A549 (cell line): Measurements from ENCODE around the gene PLA2G4B. TPM values are rescaled to one million over a fixed set of nuclear protein-coding genes. Genes with fewer than 3 reads are reported as not detected.

Experiments used
- ATAC-seq, 2 experiments: fragments of 200-7000 bp in 1 of 2; fragments of >200 bp in 1 of 2; cut with Nextera tagmentation in 1 of 2; cut with Tn5 transposase in 1 of 2; 3 replicates each; pipeline versions ENCODE4 v1.8.0 to v1.9.1; 2018 to 2020; ENCODE audit warnings: mild to moderate bottlenecking in 1 of 2, moderate library complexity in 1 of 2
- CTCF ChIA-PET: fragments of 300-600 bp; sonication (Branson Sonifier 250); formaldehyde crosslinking; extraction: SDS; loops from one replicate; lab custom pipeline; 2021; ENCODE audit warnings: antibody characterized with exemption, inconsistent platforms; lab: Yijun Ruan, JAX
- POLR2A ChIA-PET: fragments of 350-600 bp; formaldehyde crosslinking; extraction: SDS; loops from one replicate; lab custom pipeline; 2021; ENCODE audit warnings: antibody characterized with exemption, inconsistent platforms; lab: Yijun Ruan, JAX
- DNase-seq, 2 experiments: peaks; one replicate each; pipeline versions ENCODE4 v3.0.0 to v3.0.0-alpha.2; 2011 to 2016; ENCODE audit warnings: low read depth in 1 of 2, low spot score in 1 of 2
- FAIRE-seq: peaks from 2 replicates; lab custom pipeline; 2011; peaks lifted over from hg19 to GRCh38; lab: Jason Lieb, UNC
- H3K27ac ChIP-seq, 2 experiments: fragments of >200 bp; sonication (Bioruptor Twin); formaldehyde crosslinking; 3 replicates each; pipeline ENCODE4 v1.5.1; 2016 to 2017
- H3K4me1 ChIP-seq: fragments of >200 bp; sonication (Bioruptor Twin); formaldehyde crosslinking; 3 replicates; pipeline ENCODE4 v1.6.1; 2016
- H3K4me2 ChIP-seq: fragments of >200 bp; sonication (Bioruptor Twin); formaldehyde crosslinking; 3 replicates; pipeline ENCODE4 v1.6.1; 2016
- H3K4me3 ChIP-seq: fragments of >200 bp; sonication (Bioruptor Twin); formaldehyde crosslinking; 3 replicates; pipeline ENCODE4 v1.5.1; 2016
- H3K9me3 ChIP-seq: fragments of >200 bp; sonication (Bioruptor Twin); formaldehyde crosslinking; 3 replicates; pipeline ENCODE4 v1.6.1; 2016
- CBX2 ChIP-seq: fragments of 200-600 bp; sonication (generic); IDR thresholded peaks from 2 replicates; pipeline ENCODE4 v1.6.1; 2016; ENCODE audit warnings: low read depth, mild to moderate bottlenecking, borderline replicate concordance
- CBX8 ChIP-seq: fragments of 200-600 bp; sonication (generic); IDR thresholded peaks from 2 replicates; pipeline ENCODE4 v1.6.1; 2016
- CEBPB ChIP-seq, 2 experiments: fragments of >200 bp in 1 of 2; sonication (Bioruptor Twin) in 1 of 2; formaldehyde crosslinking in 1 of 2; IDR thresholded peaks; 2 replicates each; pipeline ENCODE4 v1.6.1; 2012 to 2016
- CTCF ChIP-seq: fragments of >200 bp; sonication (Bioruptor Twin); formaldehyde crosslinking; IDR thresholded peaks from 3 replicates; pipeline ENCODE4 v1.5.1; 2016
- E2F6 ChIP-seq: IDR thresholded peaks from 2 replicates; pipeline ENCODE4 v1.6.1; 2012; ENCODE audit warnings: low read depth, borderline replicate concordance
- EHMT2 ChIP-seq: fragments of 200-600 bp; sonication (generic); IDR thresholded peaks from 2 replicates; pipeline ENCODE4 v1.6.1; 2016; ENCODE audit warnings: antibody characterized with exemption, low read depth, mild to moderate bottlenecking, moderate library complexity
- EP300 ChIP-seq, 2 experiments: fragments of >200 bp; sonication (Bioruptor Twin); formaldehyde crosslinking; IDR thresholded peaks; 2 replicates in 1 of 2; 3 replicates in 1 of 2; pipeline ENCODE4 v1.6.1; 2016 to 2017
- HDAC2 ChIP-seq: fragments of 200-600 bp; sonication (generic); IDR thresholded peaks from 2 replicates; pipeline ENCODE4 v1.6.1; 2016
- HES2 ChIP-seq: fragments of >200 bp; sonication (Bioruptor Twin); formaldehyde crosslinking; IDR thresholded peaks from 2 replicates; pipeline ENCODE4 v1.6.1; 2016
- HEYL ChIP-seq: fragments of 250-450 bp; sonication (Bioruptor Pico); IDR thresholded peaks from 2 replicates; pipeline ENCODE4 v1.8.0; 2021; ENCODE audit warnings: mild to moderate bottlenecking, moderate library complexity
- HOXB13 ChIP-seq: fragments of 250-450 bp; sonication (Bioruptor Pico); IDR thresholded peaks from 2 replicates; pipeline ENCODE4 v1.5.0; 2020; ENCODE audit warnings: low read depth, mild to moderate bottlenecking, moderate library complexity
- MAX ChIP-seq: IDR thresholded peaks from 2 replicates; pipeline ENCODE4 v1.6.1; 2012
- NPAS2 ChIP-seq: fragments of 250-450 bp; sonication (Bioruptor Pico); IDR thresholded peaks from 2 replicates; pipeline ENCODE4 v1.8.0; 2022; ENCODE audit warnings: mild to moderate bottlenecking, moderate library complexity, borderline replicate concordance
- RAD21 ChIP-seq, 2 experiments: fragments of >200 bp in 1 of 2; sonication (Bioruptor Twin) in 1 of 2; formaldehyde crosslinking in 1 of 2; IDR thresholded peaks in 1 of 2; conservative IDR thresholded peaks in 1 of 2; 2 replicates in 1 of 2; 3 replicates in 1 of 2; pipeline ENCODE4 v1.6.1; 2012 to 2018; ENCODE audit warnings: inconsistent platforms in 1 of 2
- RARB ChIP-seq: fragments of 250-450 bp; sonication (Bioruptor Pico); IDR thresholded peaks from 2 replicates; pipeline ENCODE4 v1.8.0; 2021; ENCODE audit warnings: mild to moderate bottlenecking, moderate library complexity
- RCOR1 ChIP-seq: fragments of 150-350 bp; IDR thresholded peaks from 2 replicates; pipeline ENCODE4 v1.6.1; 2014; ENCODE audit warnings: antibody characterized with exemption, low read length, low read depth
- REST ChIP-seq: fragments of 200-600 bp; sonication (generic); IDR thresholded peaks from 2 replicates; pipeline ENCODE4 v1.6.1; 2016; ENCODE audit warnings: antibody characterized with exemption, mild to moderate bottlenecking, moderate library complexity
- TFCP2L1 ChIP-seq: fragments of 250-450 bp; sonication (Bioruptor Pico); IDR thresholded peaks from 2 replicates; pipeline ENCODE4 v1.5.0; 2021; ENCODE audit warnings: mild to moderate bottlenecking
- TP53 ChIP-seq: fragments of 250-450 bp; sonication (Bioruptor Pico); IDR thresholded peaks from 2 replicates; pipeline ENCODE4 v1.5.0; 2021; ENCODE audit warnings: mild to moderate bottlenecking, moderate library complexity
- ZC3H11A ChIP-seq: fragments of 450-650 bp; IDR thresholded peaks from 2 replicates; pipeline ENCODE4 v1.6.1; 2014; ENCODE audit warnings: antibody characterized with exemption, mild to moderate bottlenecking
- WGBS: methylation state at CpG from one replicate; pipeline ENCODE4 v1.1.6; 2017; ENCODE audit errors: missing lambda C conversion rate; 5-methylcytosine and 5-hydroxymethylcytosine counted together
- polyA plus RNA-seq, 4 experiments: library from polyadenylated mRNA; depleted of rRNA in 3 of 4; stranded (reverse); fragments of >200 nt; fragmentation: RNase III in 1 of 4; extraction: RNeasy Plus Mini Kit Qiagen cat#74134 plus additional on column Dnase treatment in 1 of 4; gene quantifications; 2 replicates in 3 of 4; 3 replicates in 1 of 4; pipeline ENCODE4 v1.2.3, GENCODE V29; 2011 to 2017

The PLA2G4B gene
- polyA plus RNA-seq, 2 of the 4 experiments (the other 2 are of a cell fraction), result 2.2 to 2.6 TPM

GRCh38 chr15:41879321-41879845 is 40.7 kb downstream of the PLA2G4B start:
- Histone ChIP-seq H3K27ac (no peak overlapping the region), H3K4me3 (no peak overlapping the region), H3K4me2 (no peak overlapping the region), H3K4me1 (no peaks in the 10 kb centered on the region), H3K9me3 (no peaks in the 10 kb centered on the region)
- DNase-seq, result no peak
- no peak for FAIRE-seq
- ChIA-PET CTCF (interaction anchor here (1.0 to 1.1 kb wide), 2 partner anchors 24 to 27 kb away, joined by 3 read pairs; no protein-coding TSS in a partner anchor), POLR2A (no interaction called here)
- no peak for ATAC-seq
- TF ChIP-seq E2F6 (no peak), EHMT2 (no peak), CEBPB (IDR thresholded peaks at IDR 0.05) (no peak), REST (no peak), HDAC2 (no peak), HOXB13 (CRISPR knock-in tag) (no peak), RCOR1 (no peak), HES2 (no peak), EP300 (IDR thresholded peaks at IDR 0.05) (no peak), TFCP2L1 (CRISPR knock-in tag) (no peak), CBX2 (no peak), CBX8 (no peak), CTCF (no peak), ZC3H11A (no peak), HEYL (no peak), TP53 (CRISPR knock-in tag) (no peak), RAD21 (conservative IDR thresholded peaks at IDR 0.05 in 1 of 2, IDR thresholded peaks at IDR 0.05 in 1 of 2) (no peak)
- WGBS, result 93% methylated on average over 5 of the region's 10 CpGs

GRCh38 chr15:41880156-41880877 is 41.7 kb downstream of the PLA2G4B start:
- WGBS, result 93% methylated on average over 8 of the region's 10 CpGs
- ATAC-seq (no peak), FAIRE-seq (no peak), DNase-seq (no peak)
- Histone ChIP-seq H3K4me1 (no peaks in the 10 kb centered on the region), H3K27ac (no peak overlapping the region), H3K9me3 (no peaks in the 10 kb centered on the region), H3K4me2 (no peak overlapping the region), H3K4me3 (no peak overlapping the region)
- ChIA-PET POLR2A (no interaction called here), CTCF (interaction anchor here (1.0 to 1.4 kb wide), 2 partner anchors 28 to 69 kb away, joined by 3 to 4 read pairs; no protein-coding TSS in a partner anchor)
- no peak for TF ChIP-seq NPAS2 (CRISPR knock-in tag)
- no peak for TF ChIP-seq RARB (CRISPR knock-in tag)
- no peak for TF ChIP-seq MAX
- TF ChIP-seq CTCF, result no peak
- no peak for TF ChIP-seq RAD21 (conservative IDR thresholded peaks at IDR 0.05 in 1 of 2, IDR thresholded peaks at IDR 0.05 in 1 of 2)
